Ureter (tissue), 1 donor: ENCODE data around the gene JADE1. TPM values are rescaled to one million over a fixed set of nuclear protein-coding genes. Genes with fewer than 3 reads are reported as not detected.

Experiments used
- DNase-seq: peaks from one replicate; pipeline ENCODE4 v3.0.0-alpha.2; 2020; ENCODE audit warnings: low spot score
- total RNA-seq: library from RNA; stranded (reverse); gene quantifications from one replicate; pipeline ENCODE4 v1.2.4, GENCODE V29; 2023
- donor health status: DM: yes; HTN: yes; CAD: no.

The JADE1 gene
- total RNA-seq, 1 donor from 2014 or later = 56.8 TPM

DNA sequence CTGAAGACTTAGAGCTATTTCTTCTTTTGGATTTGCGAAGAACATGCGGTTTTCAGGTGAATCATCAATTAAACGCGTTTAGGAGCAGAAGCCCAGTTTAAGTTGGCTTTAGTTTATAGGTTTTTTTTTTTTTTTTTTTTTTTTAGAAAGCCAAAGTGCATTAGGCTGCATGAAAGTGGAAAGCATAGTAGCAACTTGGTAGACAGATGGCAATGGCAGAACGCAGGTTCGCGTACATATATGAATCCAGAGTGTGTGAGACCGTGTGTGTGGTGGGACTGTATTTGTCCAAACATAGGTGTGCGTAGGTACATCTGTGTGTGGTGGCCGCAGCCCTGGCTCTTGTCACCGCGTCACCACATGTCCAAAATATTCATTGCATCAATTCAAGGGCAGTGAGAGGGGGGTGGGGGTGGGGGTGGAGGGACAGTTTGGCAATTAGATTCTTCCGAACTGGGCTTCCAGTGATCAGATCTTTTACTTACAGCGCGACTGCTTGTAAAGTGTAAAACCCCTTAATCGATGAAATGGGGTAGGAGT, 901 bp downstream of the JADE1 start:
- DNase-seq = no peak

DNA sequence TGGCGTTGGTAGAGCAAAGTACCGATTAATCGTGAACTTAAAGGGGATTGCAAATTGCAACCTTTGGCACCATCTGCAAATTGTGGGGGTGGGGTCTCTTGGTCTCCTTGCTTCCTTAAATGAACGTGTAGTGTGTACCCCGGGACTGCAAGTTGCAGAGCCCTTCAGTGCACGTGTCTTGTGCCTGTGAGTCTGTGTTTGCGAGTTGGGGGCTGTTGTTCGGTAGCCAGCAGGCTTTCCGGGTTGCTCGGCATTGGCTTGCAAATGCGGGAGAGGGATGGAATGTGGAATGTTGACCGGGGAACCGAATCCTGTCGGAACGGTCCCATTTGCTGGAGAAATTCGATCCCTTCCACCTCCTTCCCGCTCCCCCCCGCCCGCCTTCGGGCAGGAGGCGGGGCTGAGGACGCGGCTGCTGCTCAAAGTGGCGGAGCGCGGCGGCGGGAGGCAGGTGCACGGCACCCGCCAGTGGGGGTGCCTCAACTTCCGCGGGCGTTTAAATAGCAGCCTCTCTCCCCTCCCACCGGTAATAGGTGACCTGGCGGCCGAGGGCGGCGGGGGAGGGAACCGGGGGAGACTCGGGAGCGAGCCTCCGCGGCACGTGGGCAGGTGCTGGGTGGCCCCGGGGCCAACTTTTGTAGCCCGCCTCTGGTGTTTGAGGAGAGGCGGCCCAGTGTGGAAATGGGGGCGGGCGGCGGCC, 1.5 kb downstream of the JADE1 start:
- peak; percentile 81 for DNase-seq

DNA sequence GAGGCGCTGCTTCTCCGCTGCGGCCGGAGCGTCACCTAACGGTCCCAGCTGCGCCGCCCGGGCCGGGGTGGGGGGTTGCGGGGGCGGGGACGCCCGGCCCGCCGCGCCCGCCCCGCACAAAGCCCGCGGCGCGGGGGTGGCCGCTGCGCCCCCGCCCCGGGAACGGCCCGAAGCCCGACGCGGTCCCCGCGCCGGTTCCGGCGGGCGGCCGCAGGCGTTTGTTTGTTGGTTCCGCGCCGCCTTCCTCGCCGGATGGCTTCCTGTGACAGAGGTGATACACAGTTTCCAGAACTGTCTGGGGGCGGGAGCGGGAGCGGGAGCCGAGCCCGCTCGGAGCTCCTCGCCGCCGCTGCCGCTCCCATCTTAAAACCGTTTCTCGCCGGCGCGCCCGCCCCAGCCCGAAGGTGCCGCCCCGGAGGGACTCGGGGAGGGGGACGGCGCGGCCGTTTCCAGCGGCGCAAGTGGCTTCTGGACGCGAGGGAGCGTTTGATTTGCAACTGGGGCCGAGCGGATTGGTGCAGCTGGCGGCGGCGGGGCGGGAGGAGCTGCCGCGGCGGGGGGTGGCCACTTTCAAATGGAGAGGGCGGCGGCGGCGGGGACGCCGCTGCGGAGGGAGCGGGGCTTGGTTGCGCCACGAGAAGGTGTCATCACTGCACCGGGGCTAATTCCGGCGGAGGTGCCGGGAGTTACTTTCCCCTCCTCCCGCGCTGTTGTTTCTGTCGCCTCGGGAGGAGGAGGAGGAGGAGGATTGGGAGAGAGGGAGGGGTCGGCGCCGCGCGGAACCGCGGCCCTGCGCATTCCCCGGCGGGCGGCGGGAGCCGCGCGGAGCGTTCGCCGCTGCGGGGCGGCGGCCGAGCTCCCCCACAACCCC, 2.3 kb downstream of the JADE1 start:
- peak; percentile 87 for DNase-seq

DNA sequence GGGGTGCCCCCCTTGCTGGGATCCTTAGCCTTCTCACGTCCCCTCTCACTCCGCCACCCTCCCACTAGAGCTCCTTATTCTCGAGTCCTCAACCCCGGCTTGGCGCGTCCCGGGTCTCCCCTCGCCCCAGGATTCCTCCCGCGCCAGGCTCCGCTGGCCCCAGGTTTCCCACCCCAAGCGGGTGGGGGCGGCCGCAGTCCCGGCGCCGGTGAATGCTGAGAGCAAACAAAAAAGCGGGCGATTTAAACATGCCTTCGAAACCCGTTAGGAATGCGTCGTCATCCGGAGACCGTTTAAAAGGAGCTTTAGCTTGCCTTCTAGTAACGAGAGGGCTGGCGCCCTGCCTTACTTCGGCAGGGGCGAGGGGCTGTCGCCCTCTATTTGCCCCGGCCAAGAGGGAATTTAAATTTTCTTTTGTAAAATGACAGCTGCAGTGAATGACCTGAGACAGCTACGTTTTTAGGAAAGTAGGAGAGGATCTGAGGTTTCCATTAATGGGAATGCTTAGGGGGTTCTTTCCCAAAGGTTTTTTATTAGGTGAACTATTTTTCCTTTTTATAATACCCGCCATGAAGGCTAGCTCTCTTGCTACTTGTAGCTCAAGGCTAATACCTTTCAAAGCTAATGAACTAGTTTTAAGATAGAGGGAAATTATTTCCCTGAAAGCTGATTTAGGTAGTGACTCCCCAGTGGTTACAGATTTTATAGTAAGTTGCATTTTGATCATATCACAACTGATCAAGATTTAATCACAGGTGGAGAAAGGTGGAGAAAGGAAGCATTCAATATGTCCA, 3.1 kb downstream of the JADE1 start:
- peak; percentile 51 for DNase-seq

DNA sequence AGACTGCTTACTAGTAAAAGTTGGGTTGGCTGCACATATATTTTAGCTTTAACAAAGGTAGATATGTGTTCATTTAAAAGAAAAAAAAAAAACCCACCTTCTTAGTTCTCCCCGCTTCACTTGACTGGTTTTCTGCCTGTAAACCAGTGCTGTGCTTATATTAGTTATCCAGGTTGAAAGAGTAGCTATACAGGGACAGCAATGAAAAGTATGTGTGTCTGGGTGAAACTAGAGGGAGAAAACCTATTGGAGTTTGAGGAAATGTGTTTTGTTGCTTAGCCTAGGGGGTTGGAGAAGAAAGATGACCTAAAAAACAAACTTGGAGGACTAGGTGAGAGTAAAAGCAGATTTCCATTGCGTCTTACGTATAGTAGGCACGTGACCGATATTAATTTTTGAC, 4.5 kb downstream of the JADE1 start:
- no peak for DNase-seq

DNA sequence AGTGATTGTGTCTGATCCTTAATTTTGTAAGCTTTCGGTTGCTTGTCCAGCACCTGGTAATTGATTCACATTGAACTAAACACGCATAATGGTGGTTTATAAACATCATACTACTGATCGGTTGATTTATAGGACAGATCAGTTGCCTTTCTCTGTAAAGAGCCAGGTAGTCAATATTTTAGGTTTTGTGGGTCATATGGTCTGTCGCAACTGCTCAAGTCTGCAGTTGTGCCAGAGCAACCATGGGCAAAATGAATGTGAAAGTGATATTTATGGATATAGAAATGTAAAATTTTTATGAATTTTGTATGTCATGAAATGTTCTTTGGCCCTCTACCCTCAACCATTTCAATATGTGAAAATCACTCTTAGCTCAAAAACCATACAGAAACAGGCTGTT, 8.9 kb downstream of the JADE1 start:
- DNase-seq = no peak

DNA sequence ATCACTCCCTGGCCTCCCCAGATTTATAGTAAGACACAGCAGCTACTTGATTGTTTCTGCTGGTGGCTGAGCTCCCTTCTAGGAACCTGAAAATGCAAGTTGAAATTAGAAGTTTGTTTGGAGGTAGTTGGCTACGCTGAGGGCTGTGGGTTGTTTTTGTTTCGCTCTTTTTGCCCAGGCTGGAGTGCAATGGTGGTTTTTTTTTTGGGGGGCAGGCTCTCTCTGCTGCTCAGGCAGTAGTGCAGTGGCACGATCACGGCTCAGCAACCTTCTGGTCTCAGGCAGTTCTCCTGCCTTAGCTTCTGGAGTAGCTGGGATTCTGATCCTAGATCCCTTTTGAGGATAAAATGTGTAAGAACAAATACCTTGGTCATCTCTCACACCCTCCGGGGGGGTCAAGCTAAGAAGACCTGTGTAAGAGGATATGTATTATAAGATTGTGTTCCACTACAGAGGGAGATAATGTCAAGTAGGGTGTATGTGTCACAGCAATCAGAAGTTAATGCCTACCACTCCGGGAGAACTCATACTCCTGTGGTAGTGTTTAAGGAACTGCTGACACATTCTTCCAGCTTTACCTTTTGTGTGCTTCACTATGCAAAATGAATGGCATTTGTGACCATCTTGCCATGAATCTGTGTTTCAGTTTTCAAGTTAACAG, 9.7 kb downstream of the JADE1 start:
- DNase-seq = no peak

DNA sequence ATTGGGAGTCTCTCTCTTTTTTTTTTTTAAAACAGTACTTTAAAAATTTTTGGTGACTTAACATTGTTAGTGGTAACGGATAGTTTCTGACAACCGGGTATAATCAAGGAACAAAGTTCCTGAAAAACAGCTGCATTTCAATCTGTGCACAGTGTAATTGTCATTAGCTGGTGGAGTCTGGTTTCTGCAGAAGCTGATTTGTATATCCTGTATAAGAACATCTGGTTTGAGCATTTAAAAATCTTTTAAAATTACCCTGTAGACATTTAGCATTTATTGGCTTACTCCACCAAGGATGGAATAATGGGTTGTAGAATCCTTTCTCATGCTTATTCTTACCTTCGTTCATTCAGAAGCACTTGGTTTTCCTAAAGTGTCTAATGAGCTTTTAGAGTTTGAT, 11.2 kb downstream of the JADE1 start:
- no peak for DNase-seq

DNA sequence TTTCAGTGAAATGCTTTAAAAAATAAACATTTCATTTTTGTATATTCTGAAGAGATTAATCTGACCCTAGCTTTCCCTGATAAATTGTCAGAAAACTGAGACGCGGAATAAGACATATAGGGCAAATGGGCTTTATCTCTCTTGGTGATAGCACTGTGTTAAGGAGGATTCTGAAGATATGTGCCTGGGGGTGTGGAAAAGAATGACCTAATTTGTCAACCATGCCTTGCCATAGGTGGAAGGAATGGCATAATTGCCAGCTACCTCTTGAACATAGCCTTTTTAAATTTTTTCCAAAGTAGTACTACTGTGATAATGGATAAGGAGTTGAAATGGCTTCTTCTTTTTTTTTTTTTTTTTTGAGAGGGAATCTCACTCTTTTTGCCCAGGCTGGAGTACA, 11.7 kb downstream of the JADE1 start:
- no peak for DNase-seq

DNA sequence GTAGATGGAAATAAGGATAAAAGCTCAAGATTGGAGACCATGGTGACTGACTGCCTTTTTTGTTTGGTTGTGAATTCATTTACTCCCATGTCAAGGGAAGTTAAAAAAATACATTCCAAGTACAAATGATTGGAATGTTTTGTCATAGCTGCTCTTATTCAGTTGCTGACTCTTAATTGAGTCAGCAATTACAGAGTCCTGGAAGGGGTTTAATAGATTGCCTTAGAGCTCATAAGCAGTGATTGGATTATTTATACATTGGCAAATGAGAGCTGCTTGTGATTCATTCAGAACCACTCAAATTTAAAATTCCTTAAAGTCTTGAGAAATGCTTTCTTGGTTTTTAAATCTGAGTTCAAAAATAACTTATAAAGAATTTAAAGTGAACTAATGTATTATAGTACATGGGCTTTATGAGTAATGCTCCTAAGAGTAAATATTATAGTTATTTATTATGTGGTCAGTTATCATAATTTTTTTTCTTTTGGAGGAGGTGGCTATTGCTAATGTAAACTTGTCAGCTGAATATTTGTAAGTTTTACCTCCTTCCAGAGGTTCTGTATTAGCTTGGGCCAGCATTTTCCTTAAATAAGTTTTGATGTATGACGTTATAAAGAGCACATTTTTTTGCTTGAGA, 13.6 kb downstream of the JADE1 start:
- no peak for DNase-seq

DNA sequence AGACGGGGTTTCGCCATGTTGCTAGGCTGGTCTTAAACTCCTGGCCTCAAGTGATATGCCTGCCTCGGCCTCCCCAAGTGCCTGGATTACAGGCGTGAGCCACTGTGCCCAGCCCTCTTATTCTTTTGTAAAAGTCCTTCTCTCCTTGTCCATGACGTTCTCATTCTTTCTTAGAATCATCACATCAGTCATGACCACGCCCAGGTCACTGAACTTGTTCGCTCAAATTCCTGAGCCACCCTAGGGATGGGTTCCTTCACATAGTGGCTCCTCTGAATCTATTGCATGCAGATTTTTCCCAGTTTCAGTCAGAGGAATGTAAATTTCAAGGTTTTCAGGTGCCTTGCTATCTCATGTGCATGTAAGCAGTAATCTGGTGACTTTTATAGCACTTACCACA, 15.7 kb downstream of the JADE1 start:
- no peak for DNase-seq

DNA sequence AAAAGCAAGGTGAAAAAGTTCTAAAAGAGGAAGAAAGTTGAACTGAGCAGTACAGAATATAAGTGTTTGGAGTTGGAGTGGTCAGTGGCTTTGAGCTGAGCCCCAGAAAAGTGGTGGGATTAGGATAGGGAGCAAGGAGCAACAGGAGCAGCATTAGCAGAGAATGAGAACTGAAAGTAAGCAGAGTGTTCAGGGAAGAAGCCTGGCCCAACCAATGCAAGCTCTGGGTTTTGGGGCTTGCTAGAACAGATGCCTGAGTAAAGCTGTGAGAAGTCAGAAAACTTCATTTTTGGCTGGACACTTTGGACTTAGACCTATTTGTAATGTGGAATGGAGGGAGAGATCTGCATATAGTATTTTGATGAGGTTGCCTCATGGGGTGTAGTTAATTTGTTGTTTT, 17.8 kb downstream of the JADE1 start:
- DNase-seq = no peak

DNA sequence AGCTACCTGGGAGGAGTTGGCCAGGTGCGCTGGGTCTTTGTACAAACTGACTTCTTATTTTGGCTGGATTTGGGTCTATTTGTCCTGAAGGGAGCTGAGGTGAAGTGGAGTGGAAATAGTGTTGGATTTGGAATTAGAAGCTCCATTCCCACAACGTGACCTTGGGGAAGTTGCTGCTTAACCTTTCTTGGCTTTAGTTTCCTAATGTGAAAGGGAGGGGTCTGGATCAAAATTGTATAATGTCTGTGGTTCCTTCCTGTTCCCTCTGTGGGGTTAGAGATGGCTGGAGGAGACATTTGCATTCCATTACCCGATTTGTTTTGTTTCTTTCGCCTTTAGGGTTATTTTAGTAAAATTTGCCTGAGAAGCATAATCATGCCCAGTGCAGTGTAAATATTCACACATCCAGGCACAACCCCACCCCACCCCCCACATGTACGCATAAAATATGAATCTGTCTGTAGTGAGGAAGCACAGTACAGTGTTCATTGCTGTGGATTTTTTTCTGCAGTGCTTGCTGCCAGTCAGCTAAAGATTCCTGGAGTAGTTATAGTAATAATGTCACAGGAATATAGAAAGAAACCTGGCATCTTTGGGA, 21.5 kb downstream of the JADE1 start:
- no peak for DNase-seq

DNA sequence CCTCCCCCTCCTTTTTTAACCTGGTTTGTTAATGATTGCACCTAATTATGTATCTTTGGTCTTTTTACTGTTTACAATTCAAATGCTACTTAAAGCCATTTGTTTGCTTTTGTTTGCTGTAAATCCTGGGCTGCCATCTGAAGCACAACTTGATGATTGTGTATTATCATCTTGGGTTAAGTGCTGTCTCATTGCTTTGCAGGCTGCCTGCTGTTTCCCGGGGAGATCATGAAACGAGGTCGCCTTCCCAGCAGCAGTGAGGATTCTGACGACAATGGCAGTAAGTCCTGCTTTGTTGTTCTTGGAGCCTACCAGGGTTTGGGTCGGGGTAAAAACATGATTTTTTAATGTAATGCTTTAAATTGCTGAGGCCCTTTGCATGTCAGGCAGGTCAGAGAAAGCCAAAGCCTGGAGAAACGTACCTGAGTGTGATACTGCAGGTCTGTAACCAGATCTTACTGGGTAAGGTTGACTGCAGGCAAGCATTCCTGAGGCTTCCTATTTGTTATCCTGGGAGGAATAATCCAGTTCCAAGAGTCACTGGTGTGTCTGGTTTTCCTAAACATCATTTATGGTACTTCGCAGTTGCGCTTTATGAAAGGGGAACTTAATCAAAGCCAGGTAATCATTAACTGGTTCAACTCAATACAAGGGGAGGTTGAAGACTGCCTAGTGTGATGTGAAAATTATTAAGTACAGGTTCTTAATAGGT, 22.2 kb downstream of the JADE1 start:
- DNase-seq = no peak

DNA sequence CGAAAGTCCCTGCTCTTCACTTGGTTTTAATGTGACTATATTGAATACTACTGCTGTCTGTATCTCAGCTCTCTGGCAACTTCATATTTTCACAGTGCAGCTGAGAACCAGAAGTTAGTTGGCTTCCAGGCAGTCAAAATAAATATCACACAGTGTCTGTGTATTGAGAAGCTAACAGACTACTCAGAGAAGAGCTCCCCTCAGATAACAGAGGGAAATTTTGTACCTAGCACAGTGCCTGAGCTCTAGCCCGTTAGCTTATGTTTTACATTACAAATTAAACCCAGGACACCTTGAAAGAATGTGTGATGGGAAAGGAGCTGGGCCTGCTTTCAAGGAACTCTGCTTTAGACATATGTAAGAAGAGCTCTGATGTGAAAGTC, 22.7 kb downstream of the JADE1 start:
- DNase-seq = no peak

DNA sequence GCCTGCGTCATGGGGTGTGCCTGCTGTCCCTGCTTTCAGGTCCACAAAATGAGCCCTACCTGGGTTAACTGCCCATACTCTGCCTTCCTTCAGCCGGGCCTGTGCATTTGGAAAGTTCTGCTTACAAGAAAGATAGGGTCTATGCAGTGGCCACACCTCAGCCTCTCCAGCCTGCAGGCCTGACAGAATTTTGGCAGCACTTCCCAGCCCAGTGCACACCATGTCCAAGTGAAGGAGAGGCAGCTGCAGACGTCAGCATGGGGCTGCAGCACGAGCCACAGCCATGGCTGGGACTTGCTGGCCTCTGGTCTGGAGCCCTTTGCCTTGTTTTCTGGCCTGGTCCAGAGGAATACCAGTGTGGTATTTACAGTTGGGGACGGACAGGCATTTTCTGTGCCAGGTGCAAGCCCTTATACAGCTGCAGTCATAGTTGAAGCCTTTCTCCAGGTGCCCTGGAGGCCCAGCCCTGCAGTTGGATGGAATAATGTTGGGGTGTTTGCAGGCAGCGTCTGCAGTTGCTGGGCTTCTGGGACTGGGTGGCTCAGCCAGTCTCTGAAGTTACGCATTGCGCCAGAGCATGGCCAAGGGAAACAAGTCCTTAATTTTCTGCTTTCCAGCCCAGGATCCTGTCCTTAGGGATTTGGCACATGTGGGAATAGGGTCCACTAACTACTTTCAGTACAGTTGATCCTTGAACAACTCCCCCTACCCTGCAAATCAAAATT, 26.2 kb downstream of the JADE1 start:
- DNase-seq = peak; percentile 61

DNA sequence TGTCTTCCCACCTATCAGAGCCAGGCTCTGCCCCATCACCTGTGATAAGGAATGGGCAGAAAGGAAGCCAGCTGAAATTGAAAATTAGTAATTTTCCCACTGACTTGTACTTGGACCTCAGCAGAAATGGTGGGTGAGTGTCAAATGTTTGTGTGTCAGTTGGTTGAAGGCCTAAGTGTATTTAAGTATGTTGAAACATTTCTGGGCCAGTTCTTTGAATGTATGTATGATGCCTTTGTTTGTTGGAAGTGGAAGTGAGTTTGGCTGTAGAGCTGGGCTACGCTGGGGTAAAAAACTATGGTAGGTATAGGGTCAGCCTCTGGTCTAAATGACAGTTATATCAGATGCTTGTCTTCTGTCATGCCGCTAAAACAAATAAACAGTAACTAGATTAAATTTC, 27.7 kb downstream of the JADE1 start:
- DNase-seq = no peak

DNA sequence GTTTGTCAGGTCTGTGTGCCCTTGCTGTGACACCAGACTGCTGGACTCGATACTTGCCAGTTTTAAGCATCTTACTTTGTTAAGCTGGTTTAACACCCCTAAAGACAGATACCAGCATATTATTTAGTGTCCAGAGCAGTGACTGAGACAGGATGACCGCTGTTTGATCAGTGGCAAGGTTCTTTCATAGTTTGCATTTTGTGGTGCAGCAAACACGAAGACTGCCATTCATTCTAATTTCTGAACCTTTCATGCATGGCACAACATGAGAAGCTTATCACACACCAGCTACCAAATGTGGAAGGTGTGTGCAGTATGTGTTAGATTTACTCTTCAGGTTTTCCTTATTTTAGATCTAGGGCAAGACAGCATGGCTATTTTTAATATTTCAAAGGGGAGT, 28.2 kb downstream of the JADE1 start:
- no peak for DNase-seq

DNA sequence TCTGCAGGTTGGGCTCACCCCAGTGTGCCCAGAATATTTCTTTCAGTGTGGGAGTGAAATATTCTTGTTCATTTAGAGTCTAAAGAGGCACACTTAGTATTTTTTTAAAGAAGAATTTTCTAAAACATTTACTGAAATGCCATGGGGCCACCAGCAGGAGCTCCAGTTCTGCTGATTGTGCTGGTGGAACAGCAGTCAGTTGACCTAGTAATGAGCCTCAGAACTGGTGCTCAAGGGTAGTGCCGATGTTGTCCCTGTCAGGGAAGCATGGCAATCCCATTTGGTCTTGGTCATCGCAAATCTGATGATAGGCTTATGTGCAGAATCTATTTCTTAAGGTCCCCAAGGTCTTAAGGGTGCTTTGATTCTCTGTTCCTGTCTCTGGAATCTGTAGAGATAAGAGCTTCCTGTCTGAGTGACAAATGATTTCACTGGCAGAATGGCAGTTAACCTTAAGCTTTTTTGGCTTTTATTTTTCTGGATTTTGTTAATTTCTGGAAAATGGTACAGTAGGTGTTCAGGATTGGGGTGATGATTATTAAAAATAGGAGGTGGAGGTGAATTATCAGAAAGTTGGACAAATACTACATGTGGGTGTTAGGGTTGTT, 31.3 kb downstream of the JADE1 start:
- DNase-seq = no peak
